ENCODE data around the gene SETD1B.

The SETD1B gene

DNA sequence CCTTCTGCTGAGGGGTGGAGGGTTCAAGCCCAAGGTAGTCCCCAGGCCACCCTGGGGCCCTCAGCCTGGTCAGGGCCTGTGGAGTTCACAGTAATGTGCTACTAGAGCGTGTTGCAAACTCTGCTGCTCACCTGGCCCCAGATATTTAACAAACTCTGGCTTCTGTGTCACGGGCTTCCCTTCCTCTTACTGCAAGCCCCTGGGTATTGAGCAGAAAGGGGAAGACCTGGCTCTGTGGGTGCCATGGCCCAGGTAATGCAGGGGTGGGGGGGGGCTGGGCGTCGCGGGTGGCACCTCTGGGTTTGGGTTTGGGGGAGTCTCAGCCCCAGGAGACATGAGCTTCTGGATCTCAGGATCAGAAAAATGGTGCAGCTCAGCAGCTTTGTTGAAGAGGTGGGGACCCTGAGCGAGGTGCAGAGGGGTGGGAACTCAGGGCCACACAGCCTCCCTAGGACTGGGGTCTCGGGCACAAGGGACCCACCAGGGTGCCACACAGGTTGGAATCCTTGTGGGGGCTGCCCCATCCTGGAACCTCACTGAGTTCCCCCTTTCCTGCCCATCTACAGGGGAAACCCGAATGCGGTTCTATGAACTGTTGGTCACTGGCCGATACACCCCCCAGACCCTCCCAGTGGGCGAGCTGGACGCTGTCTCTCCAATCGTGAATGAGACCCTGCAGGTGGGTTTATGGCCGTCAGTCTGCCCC is 4.0 kb downstream of the SETD1B start:
- no peak for DNase-seq (ENCODE audit: low spot score)
- FAIRE-seq, result no peak

DNA sequence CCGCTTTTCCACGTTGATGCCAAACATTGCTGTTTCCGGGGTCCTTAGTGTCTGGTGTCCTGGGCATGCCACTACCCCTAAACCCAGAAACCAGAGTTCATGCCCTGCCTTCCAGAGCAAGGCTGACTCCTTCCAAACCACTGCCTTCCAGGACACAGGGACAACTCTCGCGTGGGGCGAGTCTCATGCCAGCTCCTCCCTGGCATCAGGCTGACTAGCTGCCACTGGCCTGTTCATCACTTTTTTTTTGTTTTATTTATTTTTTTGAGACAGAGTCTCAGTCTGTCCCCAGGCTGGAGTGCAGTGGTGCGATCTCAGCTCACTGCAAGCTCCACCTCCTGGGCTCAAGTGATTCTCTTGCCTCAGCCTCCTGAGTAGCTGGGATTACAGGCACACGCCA is 4.8 kb downstream of the SETD1B start:
- DNase-seq (ENCODE audit: low spot score) (no peak), FAIRE-seq (no peak)

DNA sequence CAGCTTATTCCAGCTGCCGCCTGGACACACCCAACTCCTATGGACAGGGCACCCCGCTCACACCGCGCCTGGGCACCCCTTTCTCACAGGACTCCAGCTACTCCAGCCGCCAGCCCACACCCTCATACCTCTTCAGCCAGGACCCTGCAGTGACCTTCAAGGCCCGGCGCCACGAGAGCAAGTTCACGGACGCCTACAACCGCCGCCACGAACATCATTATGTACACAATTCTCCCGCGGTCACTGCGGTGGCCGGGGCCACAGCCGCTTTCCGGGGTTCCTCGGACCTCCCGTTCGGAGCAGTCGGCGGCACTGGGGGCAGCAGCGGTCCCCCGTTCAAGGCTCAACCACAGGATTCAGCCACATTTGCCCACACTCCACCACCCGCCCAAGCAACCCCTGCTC is 5.9 kb downstream of the SETD1B start:
- DNase-seq (ENCODE audit: low spot score) (no peak), FAIRE-seq (no peak)

DNA sequence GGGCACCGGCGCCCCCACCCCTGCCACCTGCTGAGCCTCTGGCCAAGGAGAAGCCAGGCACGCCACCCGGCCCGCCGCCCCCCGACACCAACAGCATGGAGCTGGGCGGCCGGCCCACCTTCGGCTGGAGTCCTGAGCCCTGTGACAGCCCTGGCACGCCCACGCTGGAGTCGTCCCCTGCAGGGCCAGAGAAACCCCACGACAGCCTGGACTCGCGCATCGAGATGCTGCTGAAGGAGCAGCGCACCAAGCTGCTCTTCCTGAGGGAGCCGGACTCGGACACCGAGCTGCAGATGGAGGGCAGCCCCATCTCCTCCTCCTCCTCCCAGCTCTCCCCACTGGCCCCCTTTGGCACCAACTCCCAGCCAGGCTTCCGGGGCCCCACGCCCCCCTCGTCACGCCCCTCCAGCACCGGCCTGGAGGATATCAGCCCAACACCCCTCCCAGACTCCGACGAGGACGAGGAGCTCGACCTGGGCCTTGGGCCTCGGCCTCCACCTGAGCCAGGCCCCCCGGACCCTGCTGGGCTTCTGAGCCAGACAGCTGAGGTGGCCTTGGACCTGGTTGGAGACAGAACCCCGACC is 6.5 kb downstream of the SETD1B start:
- FAIRE-seq (no peak), DNase-seq (ENCODE audit: low spot score) (no peak)

DNA sequence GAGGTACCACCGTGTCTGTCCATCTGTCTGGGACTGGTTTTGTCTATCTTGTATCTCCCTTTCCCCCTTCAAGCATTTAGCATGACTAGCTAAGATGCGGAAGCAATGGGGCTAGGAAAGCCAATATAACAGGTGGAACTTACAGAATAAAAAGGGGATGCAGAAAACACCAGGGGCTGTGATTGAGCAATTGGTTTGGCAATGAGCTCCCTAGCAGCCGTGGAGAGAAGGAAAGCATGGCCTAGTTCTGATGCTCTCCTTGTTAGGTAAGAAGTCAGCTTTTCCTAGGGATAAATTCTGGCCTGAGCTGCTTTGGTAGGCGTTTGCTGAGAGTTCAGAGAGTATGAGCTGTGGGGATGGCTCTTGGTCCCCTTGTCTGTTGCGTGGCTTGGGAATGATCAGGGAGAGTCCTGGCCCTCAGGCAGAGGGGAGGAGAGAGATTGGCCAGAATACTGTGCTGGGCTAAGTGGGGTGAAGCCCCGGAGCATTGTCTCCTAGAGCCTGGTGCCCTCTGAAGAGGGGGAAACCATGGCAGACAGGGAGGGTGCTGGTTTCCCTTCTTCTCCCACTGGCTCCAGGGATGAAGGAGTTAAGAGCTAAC is 7.1 kb downstream of the SETD1B start:
- FAIRE-seq (no peak), DNase-seq (ENCODE audit: low spot score) (no peak)

DNA sequence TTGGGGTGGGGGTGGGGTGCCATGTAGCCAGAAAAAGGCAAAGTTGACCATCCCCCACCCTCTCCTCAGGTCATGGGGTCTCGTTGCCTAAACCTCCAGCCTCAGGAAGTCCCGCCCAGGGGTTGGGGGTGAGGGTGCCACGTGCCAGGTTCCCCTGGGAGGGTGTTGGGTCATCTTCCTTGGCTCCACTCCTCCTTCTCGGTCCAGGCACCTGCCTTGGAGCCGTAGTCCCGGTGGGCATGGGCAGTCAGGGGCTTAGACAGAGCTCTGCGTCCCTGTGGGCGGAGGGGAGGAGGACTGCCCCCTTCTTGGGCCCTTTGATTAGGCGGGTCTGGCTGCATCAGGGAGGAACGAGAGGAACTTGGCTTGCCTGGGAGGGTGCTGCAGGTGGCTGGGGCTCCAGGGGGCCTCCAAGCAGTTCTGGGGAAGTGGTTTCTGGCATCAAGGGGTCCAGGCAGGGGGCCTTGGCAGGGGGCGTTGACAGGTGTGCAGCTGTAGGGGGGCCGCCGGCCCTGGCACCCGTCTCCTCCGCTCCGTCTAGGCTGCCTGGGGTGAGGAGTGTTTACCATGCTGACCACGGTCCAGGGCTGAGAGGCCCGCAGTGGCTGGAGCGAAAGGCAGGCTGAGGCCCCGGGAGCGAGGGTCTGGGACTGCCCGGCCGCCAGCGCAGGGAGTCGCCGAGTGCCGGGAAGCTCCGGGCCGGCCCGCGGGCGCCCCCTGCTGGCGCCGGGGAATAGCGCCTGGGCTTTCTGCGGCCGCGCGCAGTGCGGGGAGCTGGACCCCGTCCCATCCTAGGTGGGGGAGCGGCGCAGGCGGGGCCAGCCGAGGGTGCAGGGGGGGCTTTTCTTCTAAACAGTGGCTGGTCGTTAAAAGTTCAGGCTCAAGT is 7.9 kb downstream of the SETD1B start:
- peak; percentile 52 for DNase-seq (ENCODE audit: low spot score)
- FAIRE-seq, result no peak

DNA sequence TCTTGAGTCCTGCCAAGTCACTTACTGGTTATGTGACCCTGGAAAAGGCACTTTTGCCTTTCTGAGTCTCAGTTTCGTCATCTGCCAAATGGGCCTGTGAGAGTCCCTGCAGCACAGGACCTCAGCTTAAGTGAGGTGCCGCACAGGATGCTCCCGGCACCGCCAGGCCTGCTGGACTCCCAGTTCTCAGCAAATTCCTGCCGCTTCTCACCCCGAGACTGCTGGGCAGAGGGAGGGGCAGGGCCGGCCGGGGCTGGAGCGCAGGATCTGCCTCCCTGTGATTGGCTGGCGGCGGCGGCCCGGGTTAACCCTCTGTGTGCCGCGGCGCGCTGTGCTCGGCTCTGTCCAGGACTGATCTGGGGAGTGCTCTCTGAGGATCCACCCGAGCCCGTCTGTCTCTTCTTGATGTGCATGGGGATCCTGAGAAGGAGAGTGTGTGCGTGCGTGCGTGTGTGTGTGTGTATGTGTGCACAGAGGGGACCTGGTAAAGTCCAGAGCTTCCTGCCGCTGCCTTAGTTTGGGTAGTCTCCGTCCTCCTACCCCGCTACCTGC is 8.6 kb downstream of the SETD1B start:
- FAIRE-seq (no peak), DNase-seq (ENCODE audit: low spot score) (no peak)

DNA sequence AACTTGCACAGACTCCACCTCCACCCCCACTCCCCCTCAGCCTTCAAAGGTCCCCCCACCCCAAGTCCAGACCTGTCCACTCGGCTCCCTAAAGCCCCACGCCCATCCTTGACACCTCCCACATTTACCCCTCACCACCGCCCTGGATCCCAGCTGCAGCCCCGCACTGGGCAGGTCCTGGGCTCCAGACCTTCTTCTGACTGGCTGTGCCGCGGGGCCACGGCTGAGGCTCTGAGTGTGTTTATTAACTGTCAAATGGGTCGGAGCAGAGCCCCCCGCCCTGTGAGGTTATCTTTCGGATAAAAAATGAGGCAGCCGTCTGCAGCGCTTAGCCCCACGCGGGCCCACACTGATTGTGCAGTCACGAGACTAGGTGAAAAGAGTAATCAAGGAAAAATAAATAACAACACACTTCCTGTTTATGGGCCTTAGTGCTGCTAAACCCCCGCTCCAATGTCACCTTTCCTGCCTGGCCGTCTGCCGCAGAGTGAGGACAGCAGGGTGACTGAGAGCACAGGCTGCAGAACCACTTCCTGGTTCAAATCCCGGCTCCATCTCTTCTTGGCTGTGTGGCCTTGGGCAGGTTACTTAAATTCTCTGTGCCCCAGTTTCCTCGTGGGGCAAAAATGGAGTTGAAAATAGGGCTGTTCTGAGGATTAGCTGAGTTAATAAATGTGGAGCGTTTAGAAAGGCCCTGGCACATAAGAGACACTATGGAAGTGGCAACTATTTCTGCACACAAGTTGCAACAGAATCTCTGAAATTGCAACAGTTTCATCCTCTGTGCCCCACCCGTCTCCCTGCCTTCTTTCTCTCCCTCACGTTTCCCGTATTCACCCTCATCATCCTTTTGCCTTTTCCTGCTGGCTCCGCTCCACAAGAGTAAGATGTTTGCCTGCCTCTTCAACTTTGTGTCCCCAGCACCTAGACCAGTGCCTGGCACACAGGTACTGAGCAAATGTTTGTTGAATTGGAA is 9.4 kb downstream of the SETD1B start:
- DNase-seq (ENCODE audit: low spot score) (no peak), FAIRE-seq (no peak)

DNA sequence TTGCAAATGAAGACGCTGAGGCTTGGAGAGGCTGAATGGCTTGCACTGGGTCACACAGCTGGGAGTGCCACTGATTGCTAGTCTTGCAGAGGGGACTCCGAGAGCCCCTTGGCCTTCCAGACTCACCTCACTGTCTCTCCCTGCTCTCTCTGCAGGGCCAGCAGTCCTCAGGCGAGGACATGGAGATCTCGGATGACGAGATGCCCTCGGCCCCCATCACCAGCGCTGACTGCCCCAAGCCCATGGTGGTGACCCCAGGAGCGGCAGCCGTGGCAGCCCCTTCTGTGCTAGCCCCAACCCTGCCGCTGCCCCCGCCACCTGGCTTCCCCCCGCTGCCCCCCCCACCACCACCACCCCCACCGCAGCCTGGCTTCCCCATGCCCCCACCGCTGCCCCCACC is 10.1 kb downstream of the SETD1B start:
- no peak for FAIRE-seq
- DNase-seq (ENCODE audit: low spot score), result no peak

DNA sequence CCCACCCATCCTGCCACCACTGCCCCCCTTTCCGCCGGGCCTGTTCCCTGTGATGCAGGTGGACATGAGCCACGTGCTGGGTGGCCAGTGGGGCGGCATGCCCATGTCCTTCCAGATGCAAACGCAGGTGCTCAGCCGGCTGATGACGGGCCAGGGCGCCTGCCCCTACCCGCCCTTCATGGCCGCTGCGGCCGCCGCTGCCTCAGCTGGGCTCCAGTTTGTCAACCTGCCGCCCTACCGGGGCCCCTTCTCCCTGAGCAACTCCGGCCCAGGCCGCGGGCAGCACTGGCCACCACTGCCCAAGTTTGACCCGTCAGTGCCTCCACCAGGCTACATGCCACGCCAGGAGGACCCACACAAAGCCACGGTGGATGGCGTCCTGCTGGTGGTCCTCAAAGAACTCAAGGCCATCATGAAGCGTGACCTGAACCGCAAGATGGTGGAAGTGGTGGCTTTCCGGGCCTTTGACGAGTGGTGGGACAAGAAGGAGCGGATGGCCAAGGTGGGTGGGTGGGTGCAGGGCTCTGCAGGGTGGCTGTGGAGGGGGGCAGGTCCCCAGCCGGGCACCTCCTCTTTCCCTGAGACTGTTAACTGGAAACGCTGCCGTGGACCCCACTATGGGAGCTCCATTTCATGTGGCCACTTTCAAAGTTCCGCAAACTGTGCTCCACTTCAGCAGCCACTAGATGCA is 10.8 kb downstream of the SETD1B start:
- no peak for FAIRE-seq

DNA sequence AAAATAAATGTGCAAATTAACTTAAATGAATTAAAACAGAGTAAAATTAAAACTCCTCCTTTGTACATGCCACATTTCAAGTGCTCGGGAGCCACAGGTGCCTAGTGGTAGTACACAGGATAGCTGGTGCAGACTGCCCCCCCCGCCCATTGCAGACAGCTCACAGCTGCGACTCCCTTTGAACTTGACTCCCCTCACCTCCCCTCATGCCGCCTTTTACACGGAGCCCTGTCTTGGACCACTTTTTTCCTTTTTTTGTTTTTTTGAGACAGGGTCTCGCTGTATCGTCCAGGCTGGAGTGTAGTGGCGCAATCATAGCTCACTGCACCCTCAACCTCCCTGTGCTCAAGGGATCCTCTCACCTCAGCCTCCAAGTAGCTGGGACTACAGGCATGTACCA is 11.5 kb downstream of the SETD1B start:
- FAIRE-seq (no peak), DNase-seq (ENCODE audit: low spot score) (no peak)

More for the DNA sequence above, 10.8 kb downstream of the SETD1B start:
- no peak for DNase-seq (ENCODE audit: low spot score)

DNA sequence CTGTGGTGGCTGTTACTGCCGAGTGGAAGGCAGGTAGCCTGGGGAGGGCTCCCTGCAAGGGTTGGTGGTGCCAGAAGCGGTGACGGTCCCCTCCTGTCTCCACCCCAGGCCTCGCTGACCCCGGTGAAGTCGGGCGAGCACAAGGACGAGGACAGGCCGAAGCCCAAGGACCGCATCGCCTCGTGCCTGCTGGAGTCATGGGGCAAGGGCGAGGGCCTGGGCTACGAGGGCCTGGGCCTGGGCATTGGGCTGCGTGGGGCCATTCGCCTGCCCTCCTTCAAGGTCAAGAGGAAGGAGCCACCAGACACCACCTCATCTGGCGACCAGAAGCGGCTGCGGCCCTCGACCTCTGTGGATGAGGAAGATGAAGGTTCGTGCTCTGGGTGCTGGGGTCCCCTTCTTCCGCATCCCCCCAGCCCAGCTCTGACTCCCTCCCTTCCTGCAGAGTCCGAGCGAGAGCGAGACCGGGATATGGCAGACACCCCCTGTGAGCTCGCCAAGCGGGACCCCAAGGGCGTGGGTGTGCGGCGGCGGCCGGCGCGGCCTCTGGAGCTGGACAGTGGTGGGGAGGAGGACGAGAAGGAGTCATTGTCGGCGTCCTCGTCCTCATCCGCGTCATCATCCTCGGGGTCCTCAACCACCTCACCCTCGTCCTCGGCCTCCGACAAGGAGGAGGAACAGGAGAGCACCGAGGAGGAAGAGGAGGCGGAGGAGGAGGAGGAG is 13.3 kb downstream of the SETD1B start:
- no peak for FAIRE-seq
- DNase-seq (ENCODE audit: low spot score), result no peak

DNA sequence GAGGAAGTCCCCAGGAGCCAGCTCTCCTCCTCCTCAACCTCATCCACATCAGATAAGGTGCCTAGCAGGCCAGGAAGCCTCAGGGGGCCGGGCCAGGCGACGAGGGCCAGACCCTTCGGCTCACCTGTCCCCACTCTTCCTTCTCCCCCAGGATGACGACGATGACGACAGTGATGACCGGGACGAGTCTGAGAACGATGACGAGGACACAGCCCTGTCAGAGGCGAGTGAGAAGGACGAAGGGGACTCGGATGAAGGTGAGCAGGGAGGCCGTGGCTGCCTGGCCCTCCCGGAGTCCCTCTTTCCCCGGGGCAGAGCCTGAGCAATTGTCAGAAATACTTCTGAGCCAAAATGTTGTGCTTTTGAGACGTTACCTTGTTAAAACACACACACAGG is 13.8 kb downstream of the SETD1B start:
- no peak for FAIRE-seq

DNA sequence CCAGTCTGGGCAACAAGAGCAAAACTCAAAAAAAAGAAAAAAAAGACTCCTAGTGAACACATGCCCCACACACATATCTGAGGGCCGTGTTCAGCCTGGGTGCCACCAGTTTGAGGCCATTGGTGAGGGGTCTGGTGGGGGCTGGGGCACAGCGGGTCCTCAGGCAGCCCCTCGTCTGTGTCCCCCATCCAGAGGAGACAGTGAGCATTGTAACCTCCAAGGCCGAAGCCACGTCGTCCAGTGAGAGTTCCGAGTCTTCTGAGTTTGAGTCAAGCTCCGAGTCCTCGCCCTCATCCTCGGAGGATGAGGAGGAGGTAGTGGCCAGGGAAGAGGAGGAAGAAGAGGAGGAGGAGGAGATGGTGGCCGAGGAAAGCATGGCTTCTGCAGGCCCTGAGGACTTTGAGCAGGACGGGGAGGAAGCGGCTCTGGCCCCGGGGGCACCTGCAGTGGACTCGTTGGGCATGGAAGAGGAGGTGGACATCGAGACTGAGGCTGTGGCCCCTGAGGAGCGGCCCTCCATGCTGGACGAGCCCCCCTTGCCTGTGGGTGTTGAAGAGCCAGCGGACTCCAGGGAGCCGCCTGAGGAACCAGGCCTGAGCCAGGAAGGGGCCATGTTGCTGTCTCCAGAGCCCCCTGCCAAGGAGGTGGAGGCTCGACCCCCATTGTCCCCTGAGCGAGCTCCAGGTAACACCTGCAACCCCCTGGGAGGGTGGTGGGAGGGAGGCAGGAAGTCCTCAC is 15.6 kb downstream of the SETD1B start:
- FAIRE-seq (no peak), DNase-seq (ENCODE audit: low spot score) (no peak)

More for the DNA sequence above, 13.8 kb downstream of the SETD1B start:
- no peak for DNase-seq (ENCODE audit: low spot score)

DNA sequence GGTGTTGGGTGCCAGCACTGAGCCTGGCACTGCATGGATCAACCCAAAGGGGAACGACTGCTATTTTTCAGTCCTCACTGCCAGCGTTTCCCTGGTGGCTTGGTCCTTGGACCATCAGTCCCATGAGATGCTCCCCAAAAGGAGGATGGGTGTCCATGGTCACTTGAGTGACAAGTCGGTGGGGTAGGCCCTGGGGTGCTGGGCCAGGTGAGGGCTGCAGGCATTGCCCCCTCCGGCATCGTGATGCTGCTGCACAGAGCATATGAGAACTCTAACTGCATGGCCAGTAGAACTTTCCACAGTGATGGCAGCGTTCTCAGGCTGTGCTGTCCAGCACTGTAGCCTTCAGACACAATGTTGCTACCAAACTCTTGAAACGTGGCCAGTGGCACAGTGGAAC is 16.2 kb downstream of the SETD1B start:
- FAIRE-seq (no peak), DNase-seq (ENCODE audit: low spot score) (no peak)

DNA sequence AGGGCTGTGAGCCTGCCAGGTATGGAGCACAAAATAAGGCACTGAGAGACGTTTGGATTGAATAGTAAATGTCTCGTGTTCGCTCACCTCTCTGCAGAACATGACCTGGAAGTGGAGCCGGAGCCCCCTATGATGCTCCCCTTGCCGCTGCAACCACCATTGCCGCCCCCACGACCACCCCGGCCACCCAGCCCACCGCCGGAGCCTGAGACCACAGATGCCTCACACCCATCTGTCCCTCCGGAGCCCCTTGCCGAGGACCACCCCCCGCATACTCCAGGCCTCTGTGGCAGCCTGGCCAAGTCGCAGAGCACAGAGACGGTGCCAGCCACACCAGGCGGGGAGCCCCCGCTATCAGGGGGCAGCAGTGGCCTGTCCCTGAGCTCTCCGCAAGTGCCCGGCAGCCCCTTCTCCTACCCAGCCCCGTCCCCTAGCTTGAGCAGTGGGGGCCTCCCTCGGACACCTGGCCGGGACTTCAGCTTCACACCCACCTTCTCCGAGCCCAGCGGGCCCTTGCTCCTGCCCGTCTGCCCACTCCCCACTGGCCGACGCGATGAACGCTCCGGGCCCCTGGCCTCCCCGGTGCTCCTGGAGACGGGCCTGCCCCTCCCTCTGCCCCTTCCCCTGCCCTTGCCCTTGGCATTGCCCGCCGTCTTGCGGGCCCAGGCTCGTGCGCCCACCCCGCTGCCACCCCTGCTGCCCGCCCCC is 18.7 kb downstream of the SETD1B start:
- FAIRE-seq, result no peak
- DNase-seq (ENCODE audit: low spot score), result no peak

DNA sequence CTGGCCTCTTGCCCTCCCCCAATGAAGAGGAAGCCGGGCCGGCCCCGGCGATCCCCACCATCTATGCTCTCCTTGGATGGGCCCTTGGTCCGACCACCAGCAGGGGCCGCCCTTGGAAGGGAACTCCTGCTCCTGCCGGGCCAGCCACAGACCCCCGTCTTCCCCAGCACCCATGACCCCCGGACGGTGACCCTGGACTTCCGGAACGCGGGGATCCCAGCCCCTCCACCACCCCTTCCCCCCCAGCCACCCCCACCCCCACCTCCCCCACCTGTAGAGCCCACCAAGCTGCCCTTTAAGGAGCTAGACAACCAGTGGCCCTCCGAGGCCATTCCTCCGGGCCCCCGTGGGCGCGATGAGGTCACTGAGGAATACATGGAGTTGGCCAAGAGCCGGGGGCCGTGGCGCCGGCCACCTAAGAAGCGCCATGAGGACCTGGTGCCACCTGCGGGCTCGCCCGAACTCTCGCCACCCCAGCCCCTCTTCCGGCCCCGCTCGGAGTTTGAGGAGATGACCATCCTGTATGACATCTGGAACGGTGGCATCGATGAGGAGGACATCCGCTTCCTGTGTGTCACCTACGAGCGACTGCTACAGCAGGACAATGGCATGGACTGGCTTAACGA is 19.4 kb downstream of the SETD1B start:
- no peak for FAIRE-seq
- no peak for DNase-seq (ENCODE audit: low spot score)

Data from RCC 7860 (cell line).